Right kidney (tissue), 9 donors: ENCODE results near the gene NUFIP1.
"Not testable (repeated sequence)": the region's sequence is repeated elsewhere in the genome, so short reads cannot be mapped to it uniquely, and the experiment has no call there.

Source experiments
- DNase-seq: peaks from one replicate; pipeline ENCODE4 v3.0.0-alpha.2; 2016
- long read RNA-seq, 8 donors: transcript quantifications; one replicate each; lab custom pipeline, GENCODE V29; 2026

Gene NUFIP1
- long read RNA-seq, donor 1, partial matches to known transcripts = 0 of 2 reads
- long read RNA-seq, donor 1, other reads (novel, unspliced or antisense) = 0 of 2 reads
- long read RNA-seq, donor 2, partial matches to known transcripts = 0 of 1 reads
- long read RNA-seq, donor 2, other reads (novel, unspliced or antisense) = 0 of 1 reads
- long read RNA-seq, donor 3, partial matches to known transcripts = 0 of 3 reads
- long read RNA-seq, donor 3, other reads (novel, unspliced or antisense) = 0 of 3 reads
- long read RNA-seq, donor 4, partial matches to known transcripts = 0 of 4 reads
- long read RNA-seq, donor 4, other reads (novel, unspliced or antisense) = 0 of 4 reads
- long read RNA-seq, donor 5, partial matches to known transcripts = 0 of 1 reads
- long read RNA-seq, donor 5, other reads (novel, unspliced or antisense) = 0 of 1 reads
- long read RNA-seq, donor 6, partial matches to known transcripts = 0 of 4 reads
- long read RNA-seq, donor 6, other reads (novel, unspliced or antisense) = 0 of 4 reads
- long read RNA-seq, donor 7, transcript NUFIP1-201 (10 exons, 3,492 nt) = major isoform, 5 of 10 reads
- long read RNA-seq, donor 7, partial matches to known transcripts = 5 of 10 reads
- long read RNA-seq, donor 7, other reads (novel, unspliced or antisense) = 0 of 10 reads
- long read RNA-seq, donor 8, partial matches to known transcripts = 0 of 4 reads
- long read RNA-seq, donor 8, other reads (novel, unspliced or antisense) = 0 of 4 reads

DNA sequence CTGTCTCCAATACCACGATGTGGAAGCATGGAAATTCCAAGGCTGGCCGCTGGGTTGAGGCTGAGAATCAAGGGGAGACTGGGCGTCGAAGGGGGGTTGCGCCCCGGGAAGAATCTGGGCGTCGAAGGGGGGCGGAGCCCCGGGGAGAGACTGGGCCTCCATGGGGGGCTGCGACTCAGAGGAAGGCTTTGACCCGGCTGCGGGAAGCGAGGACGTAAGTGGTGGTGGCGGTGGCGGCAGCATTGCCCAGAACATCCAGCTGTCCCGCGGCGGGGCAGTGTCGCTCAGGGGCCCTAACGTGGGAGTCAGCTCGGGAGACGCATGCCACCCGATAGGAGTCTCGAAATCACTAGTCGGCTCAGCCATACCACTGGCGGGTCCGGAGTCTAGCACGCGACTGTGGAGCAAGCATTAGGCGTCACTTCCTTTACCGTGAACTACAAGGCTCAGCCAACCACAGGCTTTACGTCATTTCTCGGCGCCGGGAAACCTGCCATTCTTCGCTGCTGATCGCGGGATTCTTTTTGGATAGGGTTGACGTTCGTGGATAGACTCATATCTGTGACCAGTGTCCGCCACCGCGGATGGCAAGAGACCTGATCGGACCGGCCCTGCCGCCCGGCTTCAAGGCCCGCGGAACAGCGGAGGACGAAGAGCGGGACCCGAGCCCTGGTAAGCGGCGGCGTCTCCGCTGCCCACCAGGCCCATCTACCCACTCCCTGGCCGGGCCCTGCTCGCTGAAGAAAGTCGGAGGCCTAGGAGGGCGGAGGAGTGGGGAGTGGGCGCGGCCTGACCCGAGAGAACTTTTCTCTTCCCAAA, at the start of gene NUFIP1, which contains the start of gene GPALPP1:
Gene NUFIP1 (minus strand): TSS at position 401 of the 819 bp plus-strand sequence. CDS start 35 bp downstream, at position 366.
Gene GPALPP1 (plus strand): TSS at position 468 of the 819 bp plus-strand sequence. CDS start 117 bp downstream, at position 585.
- DNase-seq = peak; percentile 91

DNA sequence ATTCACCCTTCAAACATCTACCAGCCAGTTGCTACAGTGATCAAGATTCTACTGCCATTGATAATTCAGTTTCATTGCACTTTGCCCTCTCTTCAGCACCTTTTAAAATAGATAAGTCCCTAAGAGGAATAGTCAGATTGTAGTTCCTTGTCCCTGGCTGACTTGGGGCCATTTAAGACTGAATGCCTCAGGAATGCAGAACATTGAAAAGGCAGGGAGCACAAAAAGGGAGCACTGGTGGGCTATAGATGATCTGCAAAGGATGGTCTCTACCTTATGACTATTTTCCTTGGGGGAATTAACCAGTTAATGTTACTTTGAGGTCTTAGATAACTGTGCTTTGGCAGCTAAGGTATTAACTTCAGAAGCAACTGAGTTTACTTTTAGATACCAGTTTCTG, 46.9 kb upstream of the NUFIP1 start:
- DNase-seq = no peak

GRCh38 chr13:45034342-45034741, 45.1 kb upstream of the NUFIP1 start:
- no peak for DNase-seq

DNA sequence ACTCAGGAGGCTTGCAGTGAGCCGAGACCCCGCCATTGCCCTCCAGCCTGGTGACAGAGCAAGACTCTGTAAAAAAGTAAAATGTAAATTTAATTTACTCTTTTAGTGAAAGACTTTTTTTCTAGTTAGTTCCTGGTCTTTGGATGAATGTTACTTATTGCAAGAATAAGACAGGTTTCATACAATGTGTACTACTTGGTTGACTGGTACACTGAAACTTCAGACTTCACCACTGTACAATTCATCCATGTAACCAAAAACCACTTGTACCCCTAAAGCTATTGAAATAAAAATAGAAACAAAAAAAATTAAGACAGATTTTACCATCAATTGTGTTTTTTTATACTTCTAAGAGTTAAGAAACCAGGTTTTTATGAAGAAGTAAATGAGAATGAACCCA, 35.6 kb upstream of the NUFIP1 start:
- DNase-seq = no peak

DNA sequence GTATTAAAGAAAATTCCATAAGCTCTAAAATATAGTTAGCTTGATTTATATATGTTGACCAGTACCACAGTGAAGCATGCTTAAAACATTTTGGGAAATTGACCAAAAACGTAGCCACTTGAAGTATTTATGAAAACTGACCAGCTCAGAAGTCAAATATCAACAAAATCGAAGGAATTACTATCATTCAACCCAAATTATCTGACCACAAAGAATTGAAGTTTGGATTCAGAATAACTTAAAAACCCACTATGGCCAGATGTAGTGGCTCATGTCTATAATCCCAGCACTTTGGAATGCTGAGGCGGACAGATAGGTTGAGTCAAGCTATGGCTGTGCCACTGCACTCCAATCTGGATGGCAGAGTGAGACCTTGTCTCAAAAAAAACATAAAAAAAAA, 32.0 kb upstream of the NUFIP1 start:
- no peak for DNase-seq

- not testable (repeated sequence) for DNase-seq
Observed at GRCh38 chr13:45019981-45020380, 30.7 kb upstream of the NUFIP1 start.

GRCh38 chr13:45016792-45017425, 27.6 kb upstream of the NUFIP1 start:
- no peak for DNase-seq

GRCh38 chr13:45015300-45015699, 26.0 kb upstream of the NUFIP1 start:
- DNase-seq = no peak

GRCh38 chr13:45011198-45011597, 21.9 kb upstream of the NUFIP1 start:
- DNase-seq = no peak

DNA sequence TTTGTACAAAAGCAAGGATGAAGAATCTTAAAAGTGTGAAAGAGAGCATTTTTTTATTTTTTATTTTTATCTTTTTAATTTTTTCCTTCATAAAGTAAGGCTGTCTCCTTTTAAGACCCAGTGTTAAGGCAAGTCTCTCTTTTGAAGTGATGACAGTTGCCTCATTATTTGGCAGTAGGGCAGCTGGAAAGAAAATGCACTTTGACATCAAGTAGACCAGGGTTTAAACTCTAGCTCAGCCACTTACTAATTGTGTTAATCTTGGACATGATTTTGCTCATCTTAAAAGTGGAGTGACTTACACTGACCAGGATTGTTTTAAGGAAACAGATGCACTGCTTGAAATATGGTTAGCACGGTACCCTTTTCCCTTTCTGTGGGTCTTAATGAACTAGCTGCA, 18.6 kb upstream of the NUFIP1 start:
- no peak for DNase-seq

DNA sequence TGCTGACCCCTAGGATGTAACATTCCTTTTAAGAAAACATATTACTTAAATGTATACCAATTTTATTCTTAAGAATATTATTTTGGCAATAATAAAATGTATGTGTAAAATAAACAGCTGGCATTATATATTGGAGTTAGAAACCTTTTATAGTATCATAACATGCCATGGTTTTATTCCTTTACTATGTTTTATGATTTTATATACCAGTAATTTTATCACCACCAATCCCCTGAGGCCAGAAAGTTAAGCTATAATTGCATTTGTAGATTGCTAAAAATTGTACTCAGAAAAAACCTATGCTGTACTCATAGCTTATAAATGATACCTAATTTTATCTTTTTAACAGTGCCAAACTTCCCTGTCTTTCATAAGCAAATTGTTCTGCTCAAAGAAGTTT, 18.0 kb upstream of the NUFIP1 start:
- DNase-seq = no peak

GRCh38 chr13:45004096-45004495, 14.8 kb upstream of the NUFIP1 start:
- DNase-seq = no peak

DNA sequence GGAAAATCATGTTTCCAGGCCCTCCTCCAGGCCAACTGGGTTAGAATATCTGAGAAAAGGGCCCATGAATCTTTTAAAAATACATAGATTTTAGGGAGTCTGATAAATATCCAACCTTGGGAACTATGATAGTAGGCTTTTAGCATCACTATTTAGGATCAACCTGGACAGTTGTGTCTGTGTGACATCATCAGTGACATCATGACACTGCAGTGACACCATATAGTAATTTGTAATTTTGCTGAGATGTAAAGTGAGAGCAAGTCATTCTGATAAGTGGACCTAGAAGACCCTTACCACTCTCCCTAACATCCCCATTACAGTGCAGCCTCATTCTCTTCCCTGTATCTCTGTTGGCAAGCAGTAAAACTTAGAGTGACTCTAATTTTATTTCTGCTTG, 14.1 kb upstream of the NUFIP1 start:
- DNase-seq = no peak

DNA sequence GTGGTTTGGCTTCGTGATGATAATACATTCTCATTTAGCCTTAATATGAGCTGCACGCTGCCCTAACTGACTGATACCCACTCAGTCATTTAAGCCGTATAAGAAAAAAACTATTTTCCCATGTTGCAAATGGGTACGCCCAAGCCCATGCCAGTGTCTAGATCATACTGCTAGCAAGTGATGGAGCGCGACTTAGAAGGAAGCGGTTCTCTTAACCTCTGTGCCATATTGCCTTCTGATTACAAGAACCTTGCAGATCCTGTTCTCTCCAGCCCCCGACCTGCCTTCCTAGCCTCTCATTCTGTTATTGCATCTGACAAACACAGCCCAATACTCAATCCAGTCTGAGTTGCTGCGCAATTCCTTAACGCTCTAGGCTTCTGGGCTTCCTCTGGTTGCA, 670 bp upstream of the NUFIP1 start:
- DNase-seq = no peak

DNA sequence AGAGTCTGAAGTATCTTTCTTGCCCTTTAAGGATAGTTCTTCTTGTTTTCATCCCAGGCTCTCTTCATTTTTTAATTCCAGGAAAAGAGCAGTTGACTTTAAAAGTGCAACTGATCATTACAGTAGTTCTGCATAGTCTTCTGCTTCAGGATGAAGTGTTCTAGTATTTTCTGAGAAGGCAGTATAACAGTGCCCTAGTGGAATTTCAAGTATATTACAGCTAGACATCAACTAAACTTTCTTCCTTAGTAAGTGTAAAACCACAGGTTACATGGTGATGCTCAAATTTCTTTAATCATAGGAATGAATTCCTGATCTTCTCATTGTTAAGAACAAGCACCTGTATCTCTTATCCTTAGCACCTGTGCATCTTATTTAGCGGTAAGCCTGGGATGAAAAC, 10.9 kb downstream of the NUFIP1 start:
- no peak for DNase-seq

DNA sequence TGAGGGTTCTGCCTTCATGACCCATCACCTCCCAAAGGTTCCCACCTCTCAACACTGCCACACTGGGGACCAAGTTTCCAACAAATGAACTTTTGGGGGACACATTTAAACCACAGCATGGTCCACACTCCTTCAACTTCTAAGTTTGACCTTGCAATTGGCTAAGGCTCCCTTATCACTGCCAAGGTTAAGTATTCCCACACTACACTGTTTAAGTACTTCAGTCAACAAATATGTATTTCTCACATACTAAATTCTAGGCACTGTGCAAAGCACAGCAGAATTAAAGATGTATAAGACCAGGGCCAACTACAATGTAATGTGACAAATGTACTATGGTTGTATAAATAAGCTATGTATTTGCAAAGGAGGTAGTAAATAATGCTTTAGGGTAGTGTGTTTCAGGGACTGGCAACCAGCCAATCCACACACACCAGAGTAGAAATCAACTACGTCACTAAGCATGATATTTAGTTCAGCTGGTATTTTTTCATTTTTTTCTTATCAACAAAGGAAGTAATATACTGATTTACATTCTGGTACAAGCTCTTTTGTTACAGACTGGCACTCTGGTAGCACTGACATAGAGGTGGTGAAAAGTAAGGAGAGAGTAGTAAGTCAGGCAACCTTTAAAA, 12.2 kb downstream of the NUFIP1 start:
- DNase-seq = no peak

DNA sequence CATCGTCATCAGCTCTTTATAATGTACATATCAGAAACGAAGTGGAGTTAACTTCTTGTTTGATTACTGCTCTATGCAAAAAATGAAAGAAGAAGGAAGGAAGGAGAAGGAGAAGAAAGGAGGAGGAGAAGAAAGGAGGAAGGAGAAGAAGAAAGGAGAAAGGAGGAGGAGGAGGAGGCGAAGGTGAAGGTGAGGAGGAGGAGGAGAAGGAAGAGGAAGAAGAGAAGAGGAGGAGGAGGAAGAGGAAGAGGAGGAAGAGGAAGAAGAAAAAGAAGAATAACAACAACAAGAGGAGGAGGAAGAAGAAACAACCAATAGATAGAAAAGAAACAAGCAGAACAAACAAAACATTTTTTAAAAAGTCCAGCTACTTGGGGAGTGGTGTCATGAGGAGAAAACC, 13.1 kb downstream of the NUFIP1 start:
- no peak for DNase-seq

- no peak for DNase-seq
Observed at GRCh38 chr13:44974056-44974793, 15.0 kb downstream of the NUFIP1 start.

GRCh38 chr13:44972956-44973581, 16.2 kb downstream of the NUFIP1 start:
- DNase-seq = no peak
